GM12875 (cell line): ENCODE measurements around the gene SHMT2.
A peak's percentile ranks its signal among the peaks of the same experiment; 100 is the strongest.

Experiments
- H3K4me3 ChIP-seq: one replicate; pipeline ENCODE4 v1.5.1; 2011; ENCODE audit warnings: low read depth, low read length, control low read depth
- CTCF ChIP-seq: IDR thresholded peaks from 2 replicates; pipeline ENCODE4 v1.5.1; 2011; ENCODE audit warnings: low read depth, mild to moderate bottlenecking, control low read depth, inconsistent platforms, low read length, moderate library complexity, borderline replicate concordance; ENCODE audit not compliant: insufficient read depth

Gene SHMT2

GRCh38 chr12:57210461-57210860 lies 19.1 kb upstream of the SHMT2 start:
- TF ChIP-seq CTCF, result no peak
- H3K4me3 ChIP-seq, result no peak overlapping the region

- no peak overlapping the region for H3K4me3 ChIP-seq
- no peak for TF ChIP-seq CTCF
These were observed 18.4 kb upstream of the SHMT2 start for GRCh38 chr12:57210926-57211692.

GRCh38 chr12:57211791-57212700 lies 17.5 kb upstream of the SHMT2 start:
- no peak for TF ChIP-seq CTCF
- no peak overlapping the region for H3K4me3 ChIP-seq

- TF ChIP-seq CTCF, result no peak
- no peak overlapping the region for H3K4me3 ChIP-seq
These were observed 16.8 kb upstream of the SHMT2 start for GRCh38 chr12:57212701-57213057.

GRCh38 chr12:57213058-57213715 lies 16.3 kb upstream of the SHMT2 start:
- no peak overlapping the region for H3K4me3 ChIP-seq

More at GRCh38 chr12:57213058-57213715, 16.3 kb upstream of the SHMT2 start:
- TF ChIP-seq CTCF, result peak; percentile 92
